GM12891 (cell line): ENCODE measurements around the gene ANKRD63.

Experiments used
- PAX5 ChIP-seq: IDR thresholded peaks from 2 replicates; pipeline ENCODE4 v1.6.1; 2011; ENCODE audit warnings: low read length, moderate library complexity, mild to moderate bottlenecking; ENCODE audit not compliant: insufficient read depth, severe bottlenecking
- POLR2A ChIP-seq: IDR thresholded peaks from 2 replicates; pipeline ENCODE4 v1.6.1; 2011; ENCODE audit warnings: low read depth, low read length, control low read depth
- POLR2AphosphoS5 ChIP-seq: IDR thresholded peaks from 2 replicates; pipeline ENCODE4 v1.6.1; 2011; ENCODE audit warnings: low read depth, low read length, control low read depth
- SPI1 ChIP-seq: IDR thresholded peaks from 2 replicates; pipeline ENCODE4 v1.6.1; 2011; ENCODE audit warnings: low read depth, low read length, control low read depth
- TAF1 ChIP-seq: IDR thresholded peaks from 2 replicates; pipeline ENCODE4 v1.6.1; 2011; ENCODE audit warnings: low read depth, low read length, control low read depth

- TF ChIP-seq POLR2A (no peak), POLR2AphosphoS5 (no peak), SPI1 (no peak), TAF1 (no peak), PAX5 (no peak)
These were observed 6.4 kb upstream of the ANKRD63 start for GRCh38 chr15:40289140-40289775.
